Measurements from ENCODE around the gene RAB3C. TPM values are rescaled to one million over a fixed set of nuclear protein-coding genes. Genes with fewer than 3 reads are reported as not detected.

The RAB3C gene
- total RNA-seq, 2 experiments from 2014 or later: not detected

GRCh38 chr5:58717303-58718007 is 134.6 kb downstream of the RAB3C start:
- H3K27me3 Mint-ChIP-seq: peaks cover 8% of the 10 kb centered on the region

GRCh38 chr5:58718269-58718978 is 135.5 kb downstream of the RAB3C start:
- ATAC-seq (ENCODE audit: poor library complexity) (no peak), DNase-seq (no peak)
- Histone ChIP-seq H3K27ac (ENCODE audit: low read depth in 1 of 2, low read length in 2 of 2) (no peak overlapping the region), H3K4me3 (ENCODE audit: low read length) (no peak overlapping the region), H3K27me3 (ENCODE audit: control insufficient read depth in 1 of 2, insufficient read depth in 2 of 2, low read length in 2 of 2) (no peaks in the 10 kb centered on the region), H3K4me1 (ENCODE audit: insufficient read depth, low read length) (no peaks in the 10 kb centered on the region), H3K36me3 (ENCODE audit: insufficient read depth, low read length) (no peaks in the 10 kb centered on the region), H3K9me3 (ENCODE audit: control insufficient read depth in 1 of 2, insufficient read depth in 1 of 2, low read length in 2 of 2) (no peaks in the 10 kb centered on the region)
- Mint-ChIP-seq H3K27me3 (peaks cover 8% of the 10 kb centered on the region), H3K9me3 (peaks cover 3% of the 10 kb centered on the region), H3K4me1 (ENCODE audit: low read depth) (no peaks in the 10 kb centered on the region), H3K27ac (no peak overlapping the region), H3K4me3 (no peak overlapping the region), H3K36me3 (ENCODE audit: low read depth) (no peaks in the 10 kb centered on the region)
- CTCF ChIA-PET: no interaction called here
- intact Hi-C loops (cut with DNase I, micrococcal nuclease): no loop called here
- no peak for TF ChIP-seq CTCF (IDR thresholded peaks at IDR 0.05)
- POLR2A ChIA-PET: interaction anchor here (0.6 kb wide), 1 partner anchor 1333 kb away, joined by 4 read pairs; no protein-coding TSS in a partner anchor

More at GRCh38 chr5:58717303-58718007, 134.6 kb downstream of the RAB3C start:
- H3K27ac ChIP-seq (ENCODE audit: low read depth in 1 of 2, low read length in 2 of 2): no peak overlapping the region
- no peaks in the 10 kb centered on the region for H3K4me1 ChIP-seq (ENCODE audit: insufficient read depth, low read length)
- Mint-ChIP-seq H3K36me3 (ENCODE audit: low read depth) (no peaks in the 10 kb centered on the region), H3K27ac (no peak overlapping the region), H3K9me3 (peaks cover 3% of the 10 kb centered on the region), H3K4me1 (ENCODE audit: low read depth) (no peaks in the 10 kb centered on the region), H3K4me3 (no peak overlapping the region)
- intact Hi-C loops (cut with DNase I, micrococcal nuclease): no loop called here
- no peaks in the 10 kb centered on the region for H3K27me3 ChIP-seq (ENCODE audit: control insufficient read depth in 1 of 2, insufficient read depth in 2 of 2, low read length in 2 of 2)
- ATAC-seq (ENCODE audit: poor library complexity) (no peak), DNase-seq (no peak)
- no peaks in the 10 kb centered on the region for H3K9me3 ChIP-seq (ENCODE audit: control insufficient read depth in 1 of 2, insufficient read depth in 1 of 2, low read length in 2 of 2)
- H3K4me3 ChIP-seq (ENCODE audit: low read length): no peak overlapping the region
- no peaks in the 10 kb centered on the region for H3K36me3 ChIP-seq (ENCODE audit: insufficient read depth, low read length)
- no peak for TF ChIP-seq CTCF (IDR thresholded peaks at IDR 0.05)
- POLR2A ChIA-PET: interaction anchor here (0.6 kb wide), 1 partner anchor 1334 kb away, joined by 4 read pairs; no protein-coding TSS in a partner anchor
- CTCF ChIA-PET: no interaction called here

GRCh38 chr5:58722160-58722559 is 139.3 kb downstream of the RAB3C start:
- ATAC-seq (ENCODE audit: poor library complexity): no peak
- intact Hi-C loops (cut with DNase I, micrococcal nuclease): no loop called here
- no peaks in the 10 kb centered on the region for H3K36me3 ChIP-seq (ENCODE audit: insufficient read depth, low read length)
- no peaks in the 10 kb centered on the region for H3K4me1 Mint-ChIP-seq (ENCODE audit: low read depth)
- no peak overlapping the region for H3K4me3 ChIP-seq (ENCODE audit: low read length)
- H3K4me3 Mint-ChIP-seq: no peak overlapping the region
- POLR2A ChIA-PET: no interaction called here
- peaks cover 0 to 4% of the 10 kb centered on the region in 2 experiments for H3K9me3 ChIP-seq (ENCODE audit: control insufficient read depth in 1 of 2, insufficient read depth in 1 of 2, low read length in 2 of 2)
- no peaks in the 10 kb centered on the region for H3K9me3 Mint-ChIP-seq
- no peak for TF ChIP-seq CTCF (IDR thresholded peaks at IDR 0.05)
- peaks cover 3% of the 10 kb centered on the region for H3K27me3 Mint-ChIP-seq
- DNase-seq: no peak
- CTCF ChIA-PET: interaction anchor here (0.6 to 1.0 kb wide), 2 partner anchors 16 to 30 kb away, joined by 3 read pairs; no protein-coding TSS in a partner anchor
- no peaks in the 10 kb centered on the region for H3K36me3 Mint-ChIP-seq (ENCODE audit: low read depth)
- no peaks in the 10 kb centered on the region for H3K27me3 ChIP-seq (ENCODE audit: control insufficient read depth in 1 of 2, insufficient read depth in 2 of 2, low read length in 2 of 2)
- no peak overlapping the region for H3K27ac ChIP-seq (ENCODE audit: low read depth in 1 of 2, low read length in 2 of 2)
- no peak overlapping the region for H3K27ac Mint-ChIP-seq
- H3K4me1 ChIP-seq (ENCODE audit: insufficient read depth, low read length): no peaks in the 10 kb centered on the region

All from CD4-positive, alpha-beta T cell (primary cell).